HEK293T (cell line): ENCODE data around the gene CIAPIN1.

Experiments used
- ARNT ChIP-seq: fragments of 450-650 bp; IDR thresholded peaks from 2 replicates; pipeline ENCODE4 v1.6.1; 2017; ENCODE audit warnings: mild to moderate bottlenecking
- BHLHE40 ChIP-seq: fragments of 450-650 bp; IDR thresholded peaks from 2 replicates; pipeline ENCODE4 v1.6.1; 2016; ENCODE audit warnings: mild to moderate bottlenecking, moderate library complexity, borderline replicate concordance
- ELF4 ChIP-seq: fragments of 450-650 bp; IDR thresholded peaks from 2 replicates; pipeline ENCODE4 v1.6.1; 2017; ENCODE audit warnings: antibody characterized with exemption
- FOXA1 ChIP-seq: fragments of 450-650 bp; IDR thresholded peaks from 2 replicates; pipeline ENCODE4 v1.6.1; 2016; ENCODE audit warnings: mild to moderate bottlenecking
- FOXM1 ChIP-seq: fragments of 450-650 bp; IDR thresholded peaks from 2 replicates; pipeline ENCODE4 v1.6.1; 2017; ENCODE audit warnings: mild to moderate bottlenecking, borderline replicate concordance
- HDGF ChIP-seq: fragments of 450-650 bp; IDR thresholded peaks from 2 replicates; pipeline ENCODE4 v1.6.1; 2017; ENCODE audit warnings: antibody characterized with exemption, borderline replicate concordance
- LEF1 ChIP-seq: fragments of 450-650 bp; IDR thresholded peaks from 2 replicates; pipeline ENCODE4 v1.6.1; 2017; ENCODE audit warnings: mild to moderate bottlenecking, borderline replicate concordance
- NFRKB ChIP-seq: fragments of 450-650 bp; IDR thresholded peaks from 2 replicates; pipeline ENCODE4 v1.6.1; 2016; ENCODE audit warnings: mild to moderate bottlenecking, moderate library complexity
- SP1 ChIP-seq: fragments of 450-650 bp; IDR thresholded peaks from 2 replicates; pipeline ENCODE4 v1.6.1; 2017
- SUZ12 ChIP-seq: fragments of 450-650 bp; IDR thresholded peaks from 2 replicates; pipeline ENCODE4 v1.6.1; 2016; ENCODE audit warnings: mild to moderate bottlenecking
- ZNF384 ChIP-seq: fragments of 450-650 bp; IDR thresholded peaks from 2 replicates; pipeline ENCODE4 v1.6.1; 2016
- TF ChIP-seq, protein P1 (sequence below): fragments of 450-650 bp; IDR thresholded peaks from 2 replicates; pipeline ENCODE4 v1.6.1; 2016

GRCh38 chr16:57473176-57473840 is 26.1 kb upstream of the CIAPIN1 start:
- TF ChIP-seq, protein P1, sequence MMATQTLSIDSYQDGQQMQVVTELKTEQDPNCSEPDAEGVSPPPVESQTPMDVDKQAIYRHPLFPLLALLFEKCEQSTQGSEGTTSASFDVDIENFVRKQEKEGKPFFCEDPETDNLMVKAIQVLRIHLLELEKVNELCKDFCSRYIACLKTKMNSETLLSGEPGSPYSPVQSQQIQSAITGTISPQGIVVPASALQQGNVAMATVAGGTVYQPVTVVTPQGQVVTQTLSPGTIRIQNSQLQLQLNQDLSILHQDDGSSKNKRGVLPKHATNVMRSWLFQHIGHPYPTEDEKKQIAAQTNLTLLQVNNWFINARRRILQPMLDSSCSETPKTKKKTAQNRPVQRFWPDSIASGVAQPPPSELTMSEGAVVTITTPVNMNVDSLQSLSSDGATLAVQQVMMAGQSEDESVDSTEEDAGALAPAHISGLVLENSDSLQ, result no peak
- no peak for TF ChIP-seq ELF4
- TF ChIP-seq FOXM1, result no peak
- TF ChIP-seq SP1, result no peak
- TF ChIP-seq NFRKB, result no peak
- TF ChIP-seq HDGF, result no peak
- TF ChIP-seq BHLHE40, result no peak
- no peak for TF ChIP-seq SUZ12
- TF ChIP-seq ZNF384, result no peak
- TF ChIP-seq FOXA1, result no peak
- no peak for TF ChIP-seq ARNT
- TF ChIP-seq LEF1, result no peak
